Measurements from ENCODE around the gene OR7C1.
"Not testable (repeated sequence)": the region's sequence is repeated elsewhere in the genome, so short reads cannot be mapped to it uniquely, and the experiment has no call there.

Gene OR7C1

GRCh38 chr19:14798760-14799159 lies 36.2 kb downstream of the OR7C1 start:
- Histone ChIP-seq H3K27ac (no peak overlapping the region), H3K4me1 (no peaks in the 10 kb centered on the region), H3K36me3 (no peaks in the 10 kb centered on the region), H3K4me3 (no peak overlapping the region), H3K9me3 (no peaks in the 10 kb centered on the region), H3K27me3 (no peaks in the 10 kb centered on the region)
- intact Hi-C loops (cut with DNase I; ENCODE audit: low total_unique reads): no loop called here
- TF ChIP-seq CTCF (IDR thresholded peaks at IDR 0.05): no peak
- no peak for DNase-seq

GRCh38 chr19:14796021-14796420 lies 39.0 kb downstream of the OR7C1 start:
- no peaks in the 10 kb centered on the region for H3K4me1 ChIP-seq
- no peaks in the 10 kb centered on the region for H3K27me3 ChIP-seq
- no peak overlapping the region for H3K27ac ChIP-seq
- TF ChIP-seq CTCF (IDR thresholded peaks at IDR 0.05): no peak
- no peak overlapping the region for H3K4me3 ChIP-seq
- H3K36me3 ChIP-seq: no peaks in the 10 kb centered on the region
- DNase-seq: no peak
- peaks cover 0 to 4% (median 0%) of the 10 kb centered on the region in 3 donors for H3K9me3 ChIP-seq
- intact Hi-C loops (cut with DNase I; ENCODE audit: low total_unique reads): no loop called here

- Histone ChIP-seq H3K27ac (no peak overlapping the region), H3K36me3 (no peaks in the 10 kb centered on the region), H3K27me3 (no peaks in the 10 kb centered on the region), H3K4me3 (no peak overlapping the region), H3K4me1 (no peaks in the 10 kb centered on the region), H3K9me3 (peaks cover 0 to 4% (median 0%) of the 10 kb centered on the region in 3 donors)
- no peak for DNase-seq
- no peak for TF ChIP-seq CTCF (IDR thresholded peaks at IDR 0.05)
- intact Hi-C loops (cut with DNase I; ENCODE audit: low total_unique reads): no loop called here
Measured at GRCh38 chr19:14795078-14795721, 39.8 kb downstream of the OR7C1 start.

- H3K27me3 ChIP-seq; intact Hi-C loops (cut with DNase I; ENCODE audit: low total_unique reads); H3K4me3 ChIP-seq; DNase-seq; H3K4me1 ChIP-seq; H3K9me3 ChIP-seq; H3K27ac ChIP-seq; H3K36me3 ChIP-seq: not testable (repeated sequence)
Measured at GRCh38 chr19:14792250-14792649, 42.7 kb downstream of the OR7C1 start.

- TF ChIP-seq CTCF (IDR thresholded peaks at IDR 0.05): peak in 1 of 2 experiments; percentile 26
Measured at GRCh38 chr19:14786421-14786851, 48.5 kb downstream of the OR7C1 start.

GRCh38 chr19:14785102-14785793 lies 49.7 kb downstream of the OR7C1 start:
- peak; percentile 38 to 71 for DNase-seq
- H3K36me3 ChIP-seq; H3K4me1 ChIP-seq; H3K9me3 ChIP-seq; H3K4me3 ChIP-seq; intact Hi-C loops (cut with DNase I; ENCODE audit: low total_unique reads); H3K27ac ChIP-seq: not testable (repeated sequence)
- H3K27me3 ChIP-seq: peaks cover 0 to 26% of the 10 kb centered on the region in 2 donors

More at GRCh38 chr19:14786421-14786851, 48.5 kb downstream of the OR7C1 start:
- H3K27me3 ChIP-seq: peaks cover 0 to 23% of the 10 kb centered on the region in 2 donors
- peak in 1 of 2 donors; percentile 51 for DNase-seq
- no peak overlapping the region for H3K27ac ChIP-seq
- H3K36me3 ChIP-seq: no peaks in the 10 kb centered on the region
- H3K4me1 ChIP-seq: peaks cover 0 to 4% (median 0%) of the 10 kb centered on the region in 4 donors
- no peak overlapping the region for H3K4me3 ChIP-seq
- intact Hi-C loops (cut with DNase I; ENCODE audit: low total_unique reads): no loop called here
- H3K9me3 ChIP-seq: peaks cover 0 to 5% (median 0%) of the 10 kb centered on the region in 3 donors

- peak; percentile 41 to 80 for DNase-seq
- H3K4me3 ChIP-seq; H3K9me3 ChIP-seq; H3K36me3 ChIP-seq; intact Hi-C loops (cut with DNase I; ENCODE audit: low total_unique reads); H3K27ac ChIP-seq; H3K4me1 ChIP-seq: not testable (repeated sequence)
- peaks cover 0 to 26% of the 10 kb centered on the region in 2 donors for H3K27me3 ChIP-seq
Measured at GRCh38 chr19:14784730-14785101, 50.3 kb downstream of the OR7C1 start.

GRCh38 chr19:14783410-14783998 lies 51.5 kb downstream of the OR7C1 start:
- peak in 1 of 2 donors; percentile 21 for DNase-seq
- H3K27me3 ChIP-seq: peaks cover 0 to 29% of the 10 kb centered on the region in 2 donors
- H3K27ac ChIP-seq; H3K9me3 ChIP-seq; H3K4me3 ChIP-seq; H3K36me3 ChIP-seq; intact Hi-C loops (cut with DNase I; ENCODE audit: low total_unique reads); H3K4me1 ChIP-seq: not testable (repeated sequence)

Measured in tibial artery (tissue), 4 donors.